GM21825 (cell line): ENCODE measurements around the gene CRYGA.
"Not testable (repeated sequence)": the region's sequence is repeated elsewhere in the genome, so short reads cannot be mapped to it uniquely, and the experiment has no call there.

Experiments used
- ATAC-seq: cut with Tn5 transposase; IDR thresholded peaks from one replicate; pipeline ENCODE4 v1.9.1; 2021; ENCODE audit warnings: mild to moderate bottlenecking, moderate library complexity; ENCODE audit not compliant: unreplicated experiment

The CRYGA gene

GRCh38 chr2:208127090-208127489, 36.3 kb downstream of the CRYGA start:
- ATAC-seq: no peak

GRCh38 chr2:208125251-208125650, 38.1 kb downstream of the CRYGA start:
- no peak for ATAC-seq

GRCh38 chr2:208124013-208124715, 39.2 kb downstream of the CRYGA start, which contains the start of gene CRYGD:
CRYGD (minus strand) TSS chr2:208124524; CDS start chr2:208124473, 51 bp downstream.
- ATAC-seq: not testable (repeated sequence)

- ATAC-seq: no peak
Observed at GRCh38 chr2:208122248-208122647, 41.1 kb downstream of the CRYGA start.

GRCh38 chr2:208118918-208119317, 44.5 kb downstream of the CRYGA start:
- ATAC-seq: no peak

GRCh38 chr2:208117390-208117789, 46.0 kb downstream of the CRYGA start:
- not testable (repeated sequence) for ATAC-seq

GRCh38 chr2:208112969-208113368, 50.4 kb downstream of the CRYGA start:
- ATAC-seq: no peak

GRCh38 chr2:208112273-208112745, 51.1 kb downstream of the CRYGA start:
- ATAC-seq: not testable (repeated sequence)
